Cortex of kidney (tissue), 1 donor: ENCODE results near the gene KNDC1.
"Not testable (repeated sequence)": the region's sequence is repeated elsewhere in the genome, so short reads cannot be mapped to it uniquely, and the experiment has no call there.

ENCODE experiments used
- DNase-seq: peaks from one replicate; lab custom pipeline; 2025; lab: John Stamatoyannopoulos, UW

The KNDC1 gene

DNA sequence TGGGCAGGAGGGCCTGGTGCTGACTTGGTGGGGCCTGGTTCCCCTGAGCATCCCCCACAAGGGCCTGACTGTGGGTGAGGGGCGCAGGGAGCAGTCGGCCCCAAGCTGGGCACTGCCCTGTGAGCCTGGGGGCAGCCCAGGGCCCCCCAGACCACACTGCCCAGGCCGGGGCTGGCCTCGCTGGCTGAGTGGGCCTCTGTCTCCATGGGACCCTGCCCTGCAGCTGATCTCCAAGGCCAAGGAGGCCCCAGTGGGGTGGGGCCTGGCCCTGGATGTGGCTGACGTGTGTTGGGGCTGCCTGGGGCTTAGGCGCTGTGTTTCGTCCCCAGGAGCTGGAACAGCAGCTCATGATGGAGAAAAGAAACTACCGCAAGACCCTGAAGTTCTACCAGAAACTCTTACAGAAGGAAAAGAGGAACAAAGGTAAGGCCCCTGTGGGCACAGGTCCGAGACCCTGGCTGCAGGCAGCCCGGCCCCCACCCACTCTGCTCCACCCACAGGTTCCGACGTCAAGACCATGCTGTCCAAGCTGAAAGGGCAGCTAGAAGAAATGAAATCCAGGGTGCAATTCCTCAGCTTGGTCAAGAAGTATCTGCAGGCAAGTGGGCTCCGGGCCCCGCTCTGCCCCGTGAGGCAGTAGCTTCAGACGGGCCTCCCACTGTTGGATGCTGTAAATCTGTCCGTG, 46.5 kb downstream of the KNDC1 start:
- DNase-seq = no peak

DNA sequence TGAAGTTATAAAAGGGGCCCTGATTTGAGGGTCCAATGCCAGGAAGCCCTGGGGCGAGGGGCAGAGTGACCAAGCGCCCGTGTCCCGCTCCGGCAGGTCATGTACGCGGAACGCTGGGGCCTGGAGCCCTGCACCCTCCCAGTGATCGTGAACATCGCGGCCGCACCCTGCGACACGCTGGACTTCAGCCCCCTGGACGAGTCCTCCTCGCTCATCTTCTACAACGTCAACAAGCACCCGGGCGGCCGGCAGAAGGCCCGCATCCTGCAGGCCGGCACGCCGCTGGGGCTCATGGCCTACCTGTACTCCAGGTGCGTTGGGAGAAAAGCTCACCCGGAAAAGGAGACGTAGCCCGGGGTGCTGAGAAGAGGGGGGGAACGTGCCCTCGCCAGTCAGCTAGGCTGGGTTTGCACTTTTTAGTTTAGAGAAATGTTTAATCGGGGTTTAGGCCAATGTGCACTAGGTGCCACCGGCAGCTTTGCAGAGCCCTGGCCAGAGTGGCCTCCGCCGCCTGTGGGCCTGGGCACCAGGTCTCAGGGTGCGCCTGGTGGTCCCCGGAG, 47.1 kb downstream of the KNDC1 start:
- DNase-seq = no peak

DNA sequence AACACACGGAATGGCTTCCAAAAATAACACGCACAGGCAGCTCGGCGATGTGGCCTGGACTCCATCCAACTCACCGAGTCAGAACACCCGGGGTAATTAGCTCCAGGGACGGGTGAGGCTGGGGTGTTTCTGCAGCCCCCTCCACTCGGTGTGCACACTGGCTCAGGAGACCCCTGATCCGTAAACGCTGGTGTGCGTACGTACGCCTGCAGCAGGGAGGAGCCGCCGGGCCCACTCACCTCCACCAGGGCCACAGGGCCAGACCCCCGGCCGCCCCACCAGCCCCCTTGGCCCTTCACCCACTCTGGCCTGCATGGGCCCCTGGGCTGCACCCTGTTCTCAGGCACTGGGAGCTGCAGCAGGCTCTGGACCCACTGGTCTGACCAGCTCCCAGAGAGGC, 47.6 kb downstream of the KNDC1 start:
- DNase-seq = no peak

DNA sequence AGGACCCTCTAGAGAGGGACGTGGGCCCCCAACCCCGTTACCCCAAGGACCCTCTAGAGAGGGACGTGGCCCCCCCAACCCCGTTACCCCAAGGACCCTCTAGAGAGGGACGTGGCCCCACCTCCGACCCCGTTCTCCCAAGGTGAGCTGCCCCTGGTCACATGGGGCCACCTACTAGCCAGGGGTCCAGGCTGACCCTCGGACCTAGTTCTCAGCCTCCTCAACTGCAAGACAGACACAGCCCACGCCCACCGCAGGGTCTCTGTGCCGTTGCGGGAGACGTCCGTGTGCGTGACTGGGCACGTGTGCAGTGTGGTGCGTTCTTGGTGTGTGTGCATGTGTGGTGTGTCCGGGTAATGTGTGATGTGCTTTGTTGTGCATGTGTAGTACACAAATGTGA, 48.4 kb downstream of the KNDC1 start:
- no peak for DNase-seq

DNA sequence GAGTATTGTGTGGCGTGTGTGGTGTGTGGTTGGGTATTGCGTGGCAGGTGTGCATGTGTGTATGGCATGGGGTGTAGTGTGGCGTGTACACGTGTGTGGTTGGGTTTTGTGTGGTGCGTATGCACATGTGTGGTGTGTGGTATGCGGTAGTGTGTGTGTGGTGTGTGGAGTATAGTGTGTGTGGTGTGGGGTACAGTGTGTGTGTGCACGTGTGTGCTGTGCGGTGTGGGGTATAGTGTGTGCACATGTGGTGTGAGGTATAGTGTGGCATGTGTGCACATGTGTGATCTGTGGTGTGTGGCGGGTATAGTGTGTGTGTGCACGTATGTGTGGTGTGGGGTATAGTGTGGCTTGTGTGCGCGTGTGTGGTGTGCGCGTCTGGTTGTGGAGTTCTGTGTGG, 49.1 kb downstream of the KNDC1 start:
- DNase-seq = no peak

DNA sequence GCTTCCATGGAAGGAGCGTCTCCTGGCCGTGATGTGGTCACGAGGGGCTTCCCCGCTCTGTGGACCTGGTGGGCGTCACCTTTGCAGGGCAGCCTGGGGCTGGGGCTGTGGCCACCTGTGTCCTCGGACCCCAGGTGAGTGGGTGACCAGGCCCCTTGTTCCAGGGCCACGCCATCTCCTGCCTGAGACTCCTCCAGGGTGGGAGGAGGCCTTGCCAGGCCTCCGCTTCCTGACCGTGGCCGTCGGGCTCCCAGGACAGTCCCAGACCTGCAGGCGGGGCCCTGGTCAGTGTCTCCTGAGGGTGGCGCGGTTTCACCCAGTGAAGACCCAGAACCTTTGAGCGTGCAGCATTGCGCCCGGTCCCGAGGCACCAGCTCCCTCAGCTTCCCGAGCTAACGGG, 49.6 kb downstream of the KNDC1 start:
- no peak for DNase-seq

DNA sequence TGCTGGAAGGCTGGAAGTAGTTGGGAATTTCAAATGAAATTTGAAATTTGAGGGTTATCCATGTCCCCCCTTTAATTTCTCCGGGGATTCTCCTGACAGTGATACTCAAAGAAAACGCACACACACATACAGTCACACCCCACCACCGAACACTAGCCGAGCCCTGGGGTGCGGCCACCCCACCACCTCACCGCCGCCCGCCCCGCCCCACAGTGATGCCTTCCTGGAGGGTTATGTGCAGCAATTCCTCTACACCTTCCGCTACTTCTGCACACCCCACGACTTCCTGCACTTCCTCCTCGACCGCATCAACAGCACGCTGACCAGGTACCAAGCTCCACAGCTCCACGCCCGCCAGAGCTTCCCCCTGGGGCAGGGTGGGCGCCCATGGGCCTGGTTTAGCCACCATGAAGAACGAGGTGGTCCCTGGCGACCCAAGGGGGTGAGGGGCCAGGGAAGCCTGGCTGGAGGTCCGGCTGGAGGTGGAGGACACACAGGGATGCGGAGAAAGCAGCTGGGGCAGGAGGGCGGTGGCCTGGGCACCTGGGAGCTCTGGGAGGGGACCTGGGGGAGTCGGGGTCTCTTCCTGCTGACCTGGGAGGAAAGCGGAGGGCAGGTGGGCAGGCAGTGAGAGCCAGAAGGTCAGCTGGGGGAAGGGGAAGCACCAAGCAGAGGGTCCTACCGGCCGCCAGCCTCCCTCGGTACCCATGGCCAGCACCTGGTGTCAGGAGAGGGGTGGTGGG, 50.5 kb downstream of the KNDC1 start:
- DNase-seq = no peak

DNA sequence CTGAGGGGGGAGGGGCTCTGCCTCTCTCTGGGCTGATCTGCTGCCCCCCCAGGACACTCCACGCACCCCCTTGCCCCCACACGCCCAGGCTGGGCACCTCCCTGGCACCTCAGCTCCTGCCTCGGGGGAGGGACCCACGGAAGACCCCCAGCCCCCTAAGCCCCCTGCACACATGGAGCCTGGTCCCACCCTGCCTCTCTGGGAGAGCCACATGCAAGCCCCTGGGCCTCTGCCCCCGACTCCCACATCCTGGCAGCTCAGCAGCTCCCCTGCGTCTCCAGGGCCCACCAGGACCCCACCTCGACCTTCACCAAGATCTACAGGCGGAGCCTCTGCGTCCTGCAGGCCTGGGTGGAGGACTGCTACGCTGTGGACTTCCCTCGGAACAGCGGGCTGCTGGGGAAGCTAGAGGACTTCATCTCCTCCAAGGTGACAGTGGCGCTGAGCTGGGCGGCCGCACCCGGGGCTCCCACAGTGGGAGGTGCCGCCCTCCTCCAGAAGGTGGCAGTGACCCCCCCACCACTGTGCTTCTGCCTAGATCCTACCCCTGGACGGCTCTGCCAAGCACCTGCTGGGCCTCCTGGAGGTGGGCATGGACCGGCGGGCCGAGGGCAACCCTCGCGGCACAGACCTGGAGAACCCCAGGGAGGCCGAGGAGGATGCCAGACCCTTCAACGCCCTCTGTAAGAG, 51.3 kb downstream of the KNDC1 start:
- DNase-seq = no peak

DNA sequence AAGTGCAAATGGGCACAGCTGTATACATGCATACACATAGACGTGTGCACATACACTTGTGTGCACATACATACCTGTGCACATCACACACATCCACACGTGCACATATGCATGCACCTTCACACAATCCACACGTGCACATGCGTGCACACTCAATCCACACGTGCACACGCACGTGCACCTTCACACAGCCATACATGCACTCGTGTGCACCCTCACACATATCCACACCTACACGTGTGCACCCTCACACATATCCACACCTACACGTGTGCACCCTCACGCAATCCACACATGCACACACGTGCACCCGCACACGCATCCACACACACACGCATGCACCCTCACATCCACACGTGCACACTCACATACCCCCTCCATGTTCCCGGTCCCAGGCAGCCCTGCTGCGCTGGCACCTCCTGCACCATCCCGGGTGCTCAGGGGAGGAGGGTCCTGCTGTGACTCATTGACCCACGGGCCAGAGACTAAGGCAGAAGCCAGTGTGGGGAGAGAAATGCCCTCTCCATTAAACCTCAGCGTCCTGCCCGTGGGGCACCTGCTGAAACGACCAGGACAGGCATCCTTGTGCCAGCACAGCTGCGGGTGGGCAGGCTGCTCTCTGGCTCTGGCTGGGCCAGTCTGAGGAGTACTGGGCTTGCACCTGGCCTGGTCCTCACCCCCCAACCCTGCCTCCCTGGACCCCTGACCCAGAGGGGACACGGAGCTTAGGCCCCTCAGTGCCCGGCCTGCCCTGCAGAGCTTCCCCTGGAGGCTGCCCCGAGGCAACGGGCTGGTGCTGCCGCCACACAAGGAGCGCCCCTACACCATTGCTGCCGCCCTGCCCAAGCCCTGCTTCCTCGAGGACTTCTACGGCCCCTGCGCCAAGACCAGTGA, 52.2 kb downstream of the KNDC1 start:
- DNase-seq = no peak

DNA sequence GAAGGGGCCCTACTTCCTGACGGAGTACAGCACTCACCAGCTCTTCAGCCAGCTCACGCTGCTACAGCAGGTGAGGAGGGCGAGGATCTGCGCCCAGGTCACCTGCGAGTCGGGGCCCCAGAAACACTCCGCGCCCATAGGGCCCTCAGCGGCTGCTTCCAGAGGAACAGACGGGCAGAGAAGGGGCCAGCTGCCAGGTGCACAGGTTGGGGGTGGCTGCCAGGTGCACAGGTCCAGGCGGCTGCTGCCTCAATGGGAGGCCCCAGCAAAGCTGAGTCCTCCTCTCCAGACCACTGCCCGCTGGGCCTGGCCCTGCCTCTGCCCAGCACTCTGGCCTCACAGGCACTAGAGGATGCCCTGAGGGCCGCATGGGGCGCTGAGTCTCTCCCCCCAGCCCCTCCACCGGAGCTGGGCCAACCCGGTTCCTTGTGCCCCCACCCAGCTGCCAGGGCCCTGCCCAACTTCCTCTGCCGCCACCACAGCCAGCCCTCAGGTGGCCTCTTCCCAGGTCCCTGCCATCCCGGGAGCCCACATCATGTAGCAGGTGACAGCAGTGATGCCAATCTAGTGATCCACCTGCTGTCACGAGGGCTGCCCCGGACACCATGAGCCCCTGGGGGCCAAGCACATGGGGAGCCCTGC, 53.0 kb downstream of the KNDC1 start:
- DNase-seq = no peak

DNA sequence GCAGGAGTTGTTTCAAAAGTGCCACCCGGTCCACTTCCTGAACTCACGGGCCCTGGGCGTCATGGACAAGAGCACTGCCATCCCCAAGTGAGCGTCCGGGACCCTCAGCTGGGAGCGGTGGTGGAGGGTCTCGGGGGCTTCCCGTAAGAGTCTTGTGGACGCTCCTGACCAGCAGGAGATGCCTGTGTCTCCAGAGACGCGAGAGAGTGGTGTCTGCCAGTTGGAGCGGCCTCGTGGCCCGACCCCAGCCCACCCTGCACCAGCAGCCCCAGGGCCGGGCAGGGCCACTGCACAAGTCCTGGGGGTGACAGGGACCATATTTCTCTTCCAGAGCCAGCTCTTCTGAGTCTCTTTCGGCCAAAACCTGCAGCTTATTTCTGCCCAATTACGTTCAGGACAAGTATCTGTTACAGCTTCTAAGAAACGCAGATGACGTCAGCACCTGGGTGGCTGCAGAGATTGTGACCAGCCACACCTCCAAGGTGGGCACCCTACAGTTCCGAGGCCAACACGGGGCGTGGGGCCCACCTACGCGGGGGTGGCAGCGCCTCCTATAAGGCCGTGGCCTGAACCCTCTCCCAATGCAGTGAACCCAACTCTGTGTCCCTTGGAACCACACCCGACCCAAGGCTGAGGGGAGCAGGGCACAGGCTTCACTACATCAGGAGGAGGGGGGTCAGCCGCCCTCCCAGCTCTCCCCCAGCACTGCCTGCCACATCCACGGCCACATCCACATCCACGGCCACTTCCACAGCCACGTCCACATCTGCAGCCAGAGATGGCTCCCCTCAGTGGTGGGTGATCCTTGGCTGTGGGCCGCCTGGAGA, 53.8 kb downstream of the KNDC1 start:
- DNase-seq = no peak

DNA sequence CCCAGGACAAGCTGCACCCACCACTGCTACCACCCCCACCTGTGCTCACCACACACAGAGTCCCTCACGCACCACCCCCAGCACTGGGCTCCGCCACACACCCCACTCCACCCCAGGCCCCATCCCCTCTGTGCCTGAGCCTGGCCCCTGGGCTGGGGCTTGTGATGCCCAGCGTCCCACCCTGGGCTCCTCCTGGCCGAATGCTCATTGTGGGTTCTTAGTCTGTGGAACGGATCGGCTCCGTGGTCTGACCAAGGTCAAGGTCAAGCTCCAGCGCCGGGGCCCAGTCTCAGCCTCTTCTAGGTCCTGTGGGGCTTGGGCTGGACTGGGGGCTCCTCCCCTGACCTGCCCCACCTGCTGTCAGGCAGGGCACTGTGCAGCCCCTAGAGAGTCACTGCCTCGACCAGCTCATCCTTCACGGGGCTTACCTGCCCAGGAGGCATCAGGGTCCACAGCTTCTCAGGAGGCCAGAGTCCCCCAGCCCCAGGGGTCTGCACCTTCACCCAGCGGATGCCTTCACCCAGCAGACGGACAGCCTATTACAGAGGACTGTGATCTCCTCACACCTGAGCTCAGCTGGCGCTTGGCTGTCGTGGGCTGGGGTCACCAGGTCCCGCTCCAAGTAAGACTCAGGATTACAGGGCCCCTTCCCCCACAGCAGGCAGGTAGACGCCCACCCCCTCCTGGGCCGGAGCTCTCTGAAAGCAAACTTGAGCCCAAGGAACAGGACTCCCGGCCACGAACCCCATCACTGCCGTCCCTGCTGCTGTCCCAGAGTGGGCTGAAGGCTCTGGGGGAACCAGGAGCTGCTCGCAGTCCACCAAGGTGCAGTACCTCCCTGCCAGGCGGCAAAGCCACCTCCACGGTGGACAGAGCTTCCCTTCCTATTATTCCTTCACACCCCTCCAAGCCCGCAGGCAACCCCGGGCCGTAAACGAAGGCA, 54.7 kb downstream of the KNDC1 start:
- no peak for DNase-seq

DNA sequence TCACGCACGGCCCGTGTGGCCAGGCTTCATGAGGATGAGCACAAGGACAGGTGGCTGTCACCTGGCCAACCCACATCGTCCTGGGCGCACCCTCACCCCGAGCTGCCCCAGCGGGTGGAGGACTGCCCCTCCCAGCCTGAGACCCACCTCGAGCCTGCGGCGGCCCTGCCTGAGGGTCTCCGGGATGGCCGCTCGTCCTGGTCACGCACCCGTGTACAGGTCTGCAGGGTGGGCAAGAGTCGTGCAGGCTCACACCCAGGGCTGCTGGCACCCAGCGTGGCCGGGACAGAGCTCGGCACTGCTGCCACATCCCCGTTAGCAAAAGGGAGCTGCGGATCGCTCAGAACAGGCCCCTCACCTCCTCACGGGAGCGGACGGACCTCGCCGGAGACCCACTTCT, 55.6 kb downstream of the KNDC1 start:
- no peak for DNase-seq

DNA sequence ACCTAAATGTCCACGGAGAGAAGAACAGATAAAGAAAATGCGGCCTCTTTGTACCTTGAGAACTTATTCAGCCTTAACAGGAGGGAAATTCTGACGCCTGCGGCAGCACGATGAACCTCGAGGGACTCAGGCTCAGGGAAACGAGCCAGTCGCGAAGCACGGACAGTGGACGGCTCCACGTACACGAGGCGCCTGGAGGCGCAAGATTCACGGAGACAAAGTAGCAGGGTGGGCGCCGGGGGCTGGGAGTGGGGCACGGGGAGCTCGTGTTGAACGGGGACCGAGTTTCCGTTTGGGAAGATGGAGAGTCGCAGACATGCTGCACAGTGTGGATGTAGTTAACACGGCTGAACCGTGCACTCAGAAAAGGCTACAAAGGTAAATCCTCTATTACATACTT, 56.8 kb downstream of the KNDC1 start:
- no peak for DNase-seq

DNA sequence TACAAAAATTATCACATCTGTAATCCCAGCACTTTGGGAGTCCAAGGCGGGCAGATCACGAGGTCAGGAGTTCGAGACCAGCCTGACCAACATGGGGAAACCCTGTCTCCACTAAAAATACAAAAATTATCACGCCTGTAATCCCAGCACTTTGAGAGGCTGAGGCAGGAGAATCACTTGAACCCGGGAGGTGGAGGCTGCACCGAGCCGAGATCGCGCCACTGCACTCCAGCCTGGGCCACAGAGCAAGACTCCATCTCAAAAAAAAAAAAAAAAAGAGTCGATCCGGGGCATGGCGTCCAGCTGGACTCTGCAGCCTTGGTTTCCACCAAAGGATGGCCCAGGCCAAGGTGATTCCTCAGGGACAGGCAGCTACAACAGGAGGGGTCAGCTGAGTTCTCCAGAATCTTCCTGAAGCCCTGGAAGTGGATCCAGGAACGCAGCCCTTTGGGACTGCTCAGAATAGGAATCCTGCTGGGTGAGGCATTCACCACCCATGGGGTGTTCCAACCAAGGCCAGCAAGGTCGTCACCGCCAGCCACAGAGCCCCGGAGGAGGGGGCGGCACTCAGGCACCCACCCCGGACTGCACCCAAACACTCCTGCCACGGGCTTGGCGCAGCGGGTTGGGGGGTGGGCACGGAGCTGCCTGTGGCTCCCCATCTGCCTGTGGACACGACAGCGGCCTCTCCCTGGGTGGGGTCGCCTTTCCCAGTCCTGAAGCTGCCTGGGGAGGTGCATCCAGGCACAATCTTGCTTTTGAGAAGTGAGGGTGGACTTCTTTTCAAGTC, 58.0 kb downstream of the KNDC1 start:
- no peak for DNase-seq

DNA sequence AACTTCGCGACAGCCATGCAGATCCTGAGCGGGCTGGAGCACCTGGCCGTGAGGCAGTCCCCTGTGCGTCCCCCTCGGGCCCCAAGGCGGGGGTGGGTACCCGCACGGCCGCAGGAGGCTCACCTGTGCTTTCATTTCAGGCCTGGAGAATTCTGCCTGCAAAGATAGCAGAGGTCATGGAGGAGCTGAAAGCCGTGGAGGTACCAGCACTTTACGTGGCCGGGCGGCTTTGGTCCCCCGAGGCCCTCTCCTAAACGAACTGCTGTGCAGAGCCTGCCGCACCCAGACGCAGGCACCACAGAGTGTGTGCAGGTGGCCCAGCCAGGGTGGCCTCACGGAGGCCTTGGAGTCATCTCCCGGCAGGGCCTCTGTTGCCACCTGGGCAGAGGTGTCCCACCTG, 58.9 kb downstream of the KNDC1 start:
- no peak for DNase-seq

DNA sequence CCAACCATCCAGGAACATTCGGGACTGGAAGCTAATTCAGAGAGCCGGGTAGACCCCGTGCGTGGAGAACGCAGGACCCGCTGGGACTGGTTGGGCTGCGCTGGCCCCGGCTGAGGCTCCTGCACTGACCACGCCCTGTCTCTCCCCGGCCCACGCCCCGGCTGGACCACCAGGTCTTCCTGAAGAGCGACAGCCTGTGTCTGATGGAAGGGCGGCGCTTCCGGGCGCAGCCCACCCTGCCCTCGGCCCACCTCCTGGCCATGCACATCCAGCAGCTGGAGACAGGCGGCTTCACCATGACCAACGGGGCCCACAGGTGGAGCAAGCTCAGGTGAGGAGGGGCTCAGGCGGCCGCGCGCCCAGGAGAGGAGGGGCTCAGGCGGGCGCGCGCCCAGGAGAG, 59.8 kb downstream of the KNDC1 start:
- no peak for DNase-seq

DNA sequence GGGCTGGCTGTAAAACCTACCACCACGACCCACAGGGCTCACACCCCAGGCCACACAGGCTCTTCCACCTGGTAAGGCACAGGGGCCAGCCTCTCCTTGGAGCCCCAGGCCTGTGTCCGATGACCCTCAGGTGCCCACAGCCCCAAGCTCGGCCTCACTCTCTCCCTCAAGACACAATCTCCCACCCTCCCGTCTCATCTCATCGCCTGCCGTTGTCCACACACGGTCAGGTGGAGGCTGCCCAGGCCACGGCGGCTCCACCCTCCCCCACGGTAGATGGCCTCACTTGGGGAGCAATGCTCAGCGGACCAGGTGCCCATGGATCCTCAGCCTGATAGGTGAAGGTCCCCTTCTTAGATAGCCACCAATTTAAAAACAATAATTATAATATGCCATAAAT, 61.3 kb downstream of the KNDC1 start:
- DNase-seq = no peak

DNA sequence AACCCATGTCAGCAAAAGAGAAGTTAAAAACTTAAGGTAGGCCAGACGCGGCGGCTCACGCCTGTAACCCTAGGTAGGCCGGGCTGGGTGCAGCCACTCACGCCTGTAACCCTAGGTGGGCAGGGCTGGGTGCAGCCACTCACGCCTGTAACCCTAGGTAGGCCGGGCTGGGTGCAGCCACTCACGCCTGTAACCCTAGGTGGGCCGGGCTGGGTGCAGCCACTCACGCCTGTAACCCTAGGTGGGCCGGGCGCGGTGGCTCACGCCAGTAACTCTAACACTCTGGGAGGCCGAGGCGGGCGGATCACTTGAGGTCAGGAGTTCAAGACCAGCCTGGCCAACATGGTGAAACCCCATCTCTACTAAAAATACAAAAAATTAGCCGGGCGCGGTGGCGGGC, 61.7 kb downstream of the KNDC1 start:
- DNase-seq = not testable (repeated sequence)
